GM23338 (cell line): Measurements from ENCODE around the gene MKKS.

Experiments
- CREB1 ChIP-seq: fragments of 250-450 bp; sonication (Bioruptor Pico); IDR thresholded peaks from 2 replicates; pipeline ENCODE4 v1.5.0; 2020; ENCODE audit warnings: low read depth, mild to moderate bottlenecking, moderate library complexity
- CTCF ChIP-seq, 2 experiments: fragments of 200-600 bp in 1 of 2; sonication (generic) in 1 of 2; conservative IDR thresholded peaks; 2 replicates each; pipeline versions ENCODE4 v1.5.1 to v1.6.1; 2016 to 2017; ENCODE audit warnings: antibody characterized with exemption in 2 of 2, low read depth in 2 of 2, mild to moderate bottlenecking in 2 of 2, moderate library complexity in 1 of 2
- ETS1 ChIP-seq: IDR thresholded peaks from 2 replicates; pipeline ENCODE4 v1.6.1; 2016; ENCODE audit warnings: antibody characterized with exemption
- EZH2 ChIP-seq: fragments of 200-600 bp; sonication (generic); IDR thresholded peaks from one replicate; pipeline ENCODE4 v1.8.0; 2017; ENCODE audit warnings: antibody characterized with exemption, mild to moderate bottlenecking, low read depth; ENCODE audit not compliant: unreplicated experiment
- EZH2phosphoT487 ChIP-seq: fragments of 200-600 bp; sonication (generic); IDR thresholded peaks from one replicate; pipeline ENCODE4 v1.8.1; 2018; ENCODE audit warnings: antibody characterized with exemption; ENCODE audit not compliant: unreplicated experiment
- JUNB ChIP-seq: IDR thresholded peaks from one replicate; pipeline ENCODE4 v1.6.1; 2016; ENCODE audit warnings: antibody characterized with exemption; ENCODE audit not compliant: unreplicated experiment
- NANOG ChIP-seq: IDR thresholded peaks from 2 replicates; pipeline ENCODE4 v1.6.1; 2016; ENCODE audit warnings: antibody characterized with exemption, borderline replicate concordance
- POLR2AphosphoS5 ChIP-seq: IDR thresholded peaks from 2 replicates; pipeline ENCODE4 v1.6.1; 2016; ENCODE audit warnings: antibody characterized with exemption, low read depth
- REST ChIP-seq: IDR thresholded peaks from one replicate; pipeline ENCODE4 v1.6.1; 2018; ENCODE audit warnings: antibody characterized with exemption; ENCODE audit not compliant: unreplicated experiment
- STAT1 ChIP-seq: IDR thresholded peaks from one replicate; pipeline ENCODE4 v1.6.1; 2016; ENCODE audit warnings: antibody characterized with exemption; ENCODE audit not compliant: unreplicated experiment
- ZNF114 ChIP-seq: fragments of 250-450 bp; sonication (Bioruptor Pico); IDR thresholded peaks from 2 replicates; pipeline ENCODE4 v1.5.0; 2020; ENCODE audit warnings: mild to moderate bottlenecking, moderate library complexity
- ZNF331 ChIP-seq: fragments of 250-450 bp; sonication (Bioruptor Pico); IDR thresholded peaks from 2 replicates; pipeline ENCODE4 v1.5.0; 2020; ENCODE audit warnings: low read depth, mild to moderate bottlenecking, moderate library complexity
- ZNF462 ChIP-seq: fragments of 250-450 bp; sonication (Bioruptor Pico); IDR thresholded peaks from 2 replicates; pipeline ENCODE4 v1.5.0; 2020; ENCODE audit warnings: mild to moderate bottlenecking, moderate library complexity

- no peak for TF ChIP-seq EZH2
- no peak for TF ChIP-seq CTCF (conservative IDR thresholded peaks at IDR 0.05; ENCODE audit: low read depth in 2 of 2)
- TF ChIP-seq REST, result no peak
- TF ChIP-seq JUNB, result no peak
- TF ChIP-seq EZH2phosphoT487, result no peak
- TF ChIP-seq POLR2AphosphoS5, result no peak
- TF ChIP-seq ETS1, result no peak
- no peak for TF ChIP-seq ZNF114 (CRISPR knock-in tag)
- TF ChIP-seq STAT1, result no peak
- no peak for TF ChIP-seq CREB1 (CRISPR knock-in tag)
- TF ChIP-seq ZNF462 (CRISPR knock-in tag), result no peak
- no peak for TF ChIP-seq ZNF331 (CRISPR knock-in tag)
- TF ChIP-seq NANOG, result no peak
These were observed 48.0 kb downstream of the MKKS start for GRCh38 chr20:10385850-10386544.
